Activated naive CD4-positive, alpha-beta T cell treated with anti-CD3 and anti-CD28 coated beads, Interleukin-2, amount 10 ng/mL, durations not matched to agents 7 days and 5 days (primary cell): ENCODE measurements around the gene SLC22A7.

Experiments used
- CTCF ChIA-PET: fragments of 350-600 bp; sonication (Branson Sonifier 250); formaldehyde crosslinking; loops from one replicate; lab custom pipeline; 2021; ENCODE audit warnings: antibody characterized with exemption; lab: Charles Lee
- DNase-seq: peaks from one replicate; pipeline ENCODE4 v3.0.0-alpha.2; 2020
- H3K27ac Mint-ChIP-seq: one replicate; pipeline ENCODE4 v1.8.0; 2021; ENCODE audit warnings: mild to moderate bottlenecking, moderate library complexity, mixed read lengths
- H3K27me3 Mint-ChIP-seq: one replicate; pipeline ENCODE4 v1.8.0; 2021; ENCODE audit warnings: mild to moderate bottlenecking, mixed read lengths
- H3K36me3 Mint-ChIP-seq: one replicate; pipeline ENCODE4 v1.8.0; 2021; ENCODE audit warnings: mixed read lengths
- H3K4me1 Mint-ChIP-seq: one replicate; pipeline ENCODE4 v1.8.0; 2021; ENCODE audit warnings: mixed read lengths
- H3K4me3 Mint-ChIP-seq: one replicate; pipeline ENCODE4 v1.8.0; 2021; ENCODE audit warnings: mild to moderate bottlenecking, moderate library complexity, mixed read lengths
- H3K9me3 Mint-ChIP-seq: one replicate; pipeline ENCODE4 v1.8.0; 2021; ENCODE audit warnings: mixed read lengths

Gene SLC22A7

GRCh38 chr6:43307451-43308100 is 9.5 kb downstream of the SLC22A7 start:
- CTCF ChIA-PET: interaction anchor here (0.6 to 2.7 kb wide), 12 partner anchors 10 to 200 kb away, joined by 3 to 22 read pairs (median 4); partner anchors contain the start of gene SLC22A7
- no peaks in the 10 kb centered on the region for H3K36me3 Mint-ChIP-seq
- H3K9me3 Mint-ChIP-seq: no peaks in the 10 kb centered on the region
- H3K4me1 Mint-ChIP-seq: peaks cover 13% of the 10 kb centered on the region
- peaks cover 47% of the 10 kb centered on the region for H3K27me3 Mint-ChIP-seq
- no peak for DNase-seq
- no peak overlapping the region for H3K27ac Mint-ChIP-seq
- no peak overlapping the region for H3K4me3 Mint-ChIP-seq

DNA sequence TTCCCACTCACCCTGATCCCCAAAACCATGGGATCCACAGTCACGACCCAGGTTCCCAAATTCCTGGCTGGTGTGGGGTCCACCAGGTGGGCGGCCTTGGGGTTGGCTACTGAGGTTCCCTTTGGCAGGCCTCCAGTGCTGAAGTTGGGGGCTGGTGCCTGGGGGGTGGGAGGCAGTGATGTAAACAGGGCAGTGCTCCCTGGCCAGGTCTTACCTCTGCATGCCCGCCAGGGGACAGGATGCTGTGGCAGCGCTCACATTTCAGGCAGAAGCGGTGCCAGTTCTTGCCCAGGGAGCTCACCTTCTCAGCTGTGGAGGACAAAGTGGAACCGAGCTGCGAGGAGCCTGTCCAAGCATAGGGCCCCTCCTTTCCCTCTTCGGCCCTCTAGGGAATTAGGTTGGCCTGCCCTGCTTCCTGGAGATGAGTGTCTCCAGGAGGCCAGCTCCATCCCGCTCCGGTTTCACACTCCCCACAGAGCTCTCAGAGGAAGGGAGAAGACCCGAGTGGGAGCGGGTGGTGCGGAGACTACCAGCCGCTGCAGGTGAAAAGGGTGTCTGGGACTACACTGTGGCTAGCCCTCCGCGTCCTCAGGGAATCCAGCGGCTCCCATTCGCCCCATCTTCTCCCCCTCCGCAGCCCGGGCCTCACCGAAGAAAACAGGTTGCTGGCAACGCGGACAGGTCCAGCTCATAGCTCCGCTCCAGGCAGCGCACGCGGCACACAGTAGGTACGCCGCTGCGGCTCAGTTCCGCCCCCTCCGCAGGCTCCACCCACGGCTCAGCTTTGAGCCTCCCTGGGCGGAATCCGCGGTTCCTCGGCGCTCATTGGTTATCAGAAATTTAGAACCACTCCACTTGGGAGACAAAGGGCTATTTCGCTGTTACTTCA is 10.3 kb downstream of the SLC22A7 start, which contains the start of gene CRIP3:
TSS of gene CRIP3 (minus strand) at position 726 of the 889 bp plus-strand sequence. CDS start at position 692, 34 bp downstream.
- H3K27ac Mint-ChIP-seq: no peak within 1 kb of the TSS
- H3K27me3 Mint-ChIP-seq: peaks cover 46% of the 10 kb centered on the region
- H3K4me1 Mint-ChIP-seq: peaks cover 13% of the 10 kb centered on the region
- H3K9me3 Mint-ChIP-seq: no peaks in the 10 kb centered on the region
- H3K4me3 Mint-ChIP-seq: peak within 1 kb of the TSS; percentile 67
- CTCF ChIA-PET: interaction anchor here (0.6 to 2.7 kb wide), 19 partner anchors 9 to 199 kb away, joined by 3 to 22 read pairs (median 4); partner anchors contain the start of genes ABCC10 and SLC22A7
- peak; percentile 72 for DNase-seq
- H3K36me3 Mint-ChIP-seq: no peaks in the 10 kb centered on the region

DNA sequence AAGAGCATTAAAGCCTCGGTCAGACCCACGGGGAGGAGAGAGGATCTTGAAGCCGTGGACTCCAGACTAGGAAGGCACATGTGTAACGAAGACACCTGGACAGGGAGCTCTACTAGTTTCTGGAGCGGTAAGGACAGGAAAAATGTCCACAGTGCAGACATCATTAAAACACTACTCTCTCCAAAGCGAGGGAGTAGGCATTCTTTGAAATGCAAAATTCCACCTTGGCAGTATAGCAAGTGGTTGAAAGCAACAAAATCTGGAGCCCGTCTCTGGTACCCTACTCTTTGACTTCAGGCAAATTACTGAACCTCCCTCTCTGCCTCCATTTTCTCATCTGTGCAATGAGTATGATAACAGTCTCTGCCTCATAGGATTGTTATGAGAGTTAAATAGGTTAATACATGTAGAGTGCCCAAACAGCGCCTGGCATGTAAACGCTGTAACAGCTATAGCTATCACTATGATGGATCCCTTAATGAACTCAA is 11.0 kb downstream of the SLC22A7 start:
- Mint-ChIP-seq H3K9me3 (no peaks in the 10 kb centered on the region), H3K4me3 (peak overlapping the region; percentile 67), H3K27me3 (peaks cover 44% of the 10 kb centered on the region), H3K4me1 (peaks cover 13% of the 10 kb centered on the region), H3K27ac (no peak overlapping the region), H3K36me3 (no peaks in the 10 kb centered on the region)
- no peak for DNase-seq
- CTCF ChIA-PET: interaction anchor here (0.7 to 2.7 kb wide), 15 partner anchors 9 to 198 kb away, joined by 3 to 22 read pairs (median 4); partner anchors contain the start of genes ABCC10 and SLC22A7

DNA sequence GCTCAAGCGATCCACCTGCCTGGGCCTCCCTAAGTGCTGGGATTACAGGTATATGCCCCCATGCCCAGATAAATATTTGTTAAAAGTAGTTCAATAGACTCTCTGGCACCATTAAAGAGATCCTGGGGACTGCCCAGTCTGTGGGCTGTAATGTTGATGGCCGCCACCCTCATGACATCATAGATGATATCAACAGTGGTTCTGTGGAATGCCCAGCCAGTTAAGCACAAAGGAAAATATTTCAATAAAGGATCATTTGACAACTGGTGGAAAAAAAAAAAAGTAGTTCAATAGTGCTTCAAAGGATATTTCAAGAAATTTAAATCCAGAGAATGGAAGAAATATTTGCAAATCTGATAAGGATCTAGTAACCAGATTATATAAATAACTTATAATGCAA is 12.1 kb downstream of the SLC22A7 start:
- peaks cover 44% of the 10 kb centered on the region for H3K27me3 Mint-ChIP-seq
- no peak overlapping the region for H3K4me3 Mint-ChIP-seq

GRCh38 chr6:43310624-43311023 is 12.6 kb downstream of the SLC22A7 start:
- no peak for DNase-seq
- Mint-ChIP-seq H3K4me3 (no peak overlapping the region), H3K36me3 (no peaks in the 10 kb centered on the region), H3K4me1 (peaks cover 13% of the 10 kb centered on the region), H3K9me3 (no peaks in the 10 kb centered on the region), H3K27ac (no peak overlapping the region), H3K27me3 (peaks cover 44% of the 10 kb centered on the region)
- CTCF ChIA-PET: no interaction called here

More for the DNA sequence above, 12.1 kb downstream of the SLC22A7 start:
- no peak for DNase-seq
- no peak overlapping the region for H3K27ac Mint-ChIP-seq
- H3K4me1 Mint-ChIP-seq: peaks cover 13% of the 10 kb centered on the region
- no peaks in the 10 kb centered on the region for H3K36me3 Mint-ChIP-seq
- CTCF ChIA-PET: interaction anchor here (2.1 to 2.6 kb wide), 2 partner anchors 41 to 197 kb away, joined by 4 to 11 read pairs; no protein-coding TSS in a partner anchor
- no peaks in the 10 kb centered on the region for H3K9me3 Mint-ChIP-seq

DNA sequence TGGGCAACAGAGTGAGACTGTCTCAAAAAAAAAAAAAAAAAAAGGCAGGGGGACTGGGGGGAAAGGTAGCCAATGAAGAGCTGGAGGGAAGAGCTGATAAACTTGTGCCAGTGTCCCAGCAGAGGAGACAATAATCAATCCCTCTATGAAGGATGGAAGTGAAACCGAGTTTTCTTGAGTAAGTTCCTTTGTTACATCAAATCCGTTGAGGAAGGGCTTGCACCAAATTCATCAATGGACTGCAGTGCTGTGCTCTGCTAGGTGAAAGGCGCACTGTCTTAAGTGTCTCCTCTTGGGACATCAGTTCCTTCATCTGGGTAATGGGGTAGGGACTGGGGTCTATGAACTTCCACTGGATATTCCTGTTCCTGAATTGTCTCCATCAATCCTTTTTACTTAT is 13.6 kb downstream of the SLC22A7 start:
- no peaks in the 10 kb centered on the region for H3K9me3 Mint-ChIP-seq
- peaks cover 41% of the 10 kb centered on the region for H3K27me3 Mint-ChIP-seq
- no peak for DNase-seq
- peaks cover 13% of the 10 kb centered on the region for H3K4me1 Mint-ChIP-seq
- no peak overlapping the region for H3K4me3 Mint-ChIP-seq
- CTCF ChIA-PET: no interaction called here
- H3K27ac Mint-ChIP-seq: no peak overlapping the region
- no peaks in the 10 kb centered on the region for H3K36me3 Mint-ChIP-seq

DNA sequence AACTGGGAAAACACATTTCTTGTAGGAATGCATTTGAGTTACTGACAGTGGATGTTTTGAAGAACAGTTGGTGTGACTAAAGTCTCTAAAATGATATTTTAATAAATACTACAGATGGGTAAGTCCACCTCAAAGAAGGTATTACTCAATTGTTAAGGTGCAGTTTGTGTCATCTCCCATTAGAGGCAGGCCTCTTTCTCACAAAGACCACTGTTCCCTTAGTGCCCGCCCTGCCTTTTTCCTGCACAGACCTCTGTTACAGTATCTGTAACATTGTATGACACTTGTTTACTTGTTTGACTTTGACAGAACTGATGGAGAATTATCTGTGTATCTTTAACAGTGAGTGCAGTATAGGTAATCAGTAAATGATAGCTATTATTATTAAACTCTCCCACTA is 15.8 kb downstream of the SLC22A7 start:
- Mint-ChIP-seq H3K4me3 (no peak overlapping the region), H3K27ac (no peak overlapping the region), H3K9me3 (no peaks in the 10 kb centered on the region), H3K4me1 (peaks cover 6% of the 10 kb centered on the region), H3K36me3 (no peaks in the 10 kb centered on the region), H3K27me3 (peaks cover 21% of the 10 kb centered on the region)
- no peak for DNase-seq
- CTCF ChIA-PET: no interaction called here

DNA sequence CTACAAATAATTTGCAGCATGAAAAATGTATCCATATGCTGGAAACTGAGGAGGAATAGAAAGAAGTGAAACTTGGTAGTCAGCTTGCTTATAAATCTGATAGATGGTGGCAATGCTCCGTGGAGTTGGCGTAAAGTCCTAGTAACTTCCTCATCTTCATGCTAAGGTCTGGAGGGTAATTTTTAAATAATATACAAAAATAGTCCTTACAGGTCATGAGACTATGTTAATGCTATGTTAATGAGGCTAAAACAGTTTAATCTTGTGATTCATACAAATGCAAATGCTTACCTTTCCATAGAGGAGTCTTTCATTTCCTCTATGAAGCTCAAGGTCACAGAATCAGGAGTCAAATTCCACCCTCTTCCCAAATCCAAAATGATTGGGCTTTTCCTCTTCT is 20.0 kb downstream of the SLC22A7 start:
- Mint-ChIP-seq H3K36me3 (no peaks in the 10 kb centered on the region), H3K9me3 (no peaks in the 10 kb centered on the region), H3K4me1 (no peaks in the 10 kb centered on the region), H3K4me3 (no peak overlapping the region), H3K27ac (no peak overlapping the region), H3K27me3 (peaks cover 4% of the 10 kb centered on the region)
- CTCF ChIA-PET: interaction anchor here (0.8 to 2.3 kb wide), 3 partner anchors 10 to 44 kb away, joined by 3 to 7 read pairs (median 4); partner anchors contain the start of gene CRIP3
- DNase-seq: no peak

GRCh38 chr6:43325876-43326275 is 27.8 kb downstream of the SLC22A7 start:
- no peak for DNase-seq
- CTCF ChIA-PET: no interaction called here
- Mint-ChIP-seq H3K27me3 (no peaks in the 10 kb centered on the region), H3K4me1 (no peaks in the 10 kb centered on the region), H3K9me3 (no peaks in the 10 kb centered on the region), H3K36me3 (no peaks in the 10 kb centered on the region), H3K27ac (no peak overlapping the region), H3K4me3 (no peak overlapping the region)

DNA sequence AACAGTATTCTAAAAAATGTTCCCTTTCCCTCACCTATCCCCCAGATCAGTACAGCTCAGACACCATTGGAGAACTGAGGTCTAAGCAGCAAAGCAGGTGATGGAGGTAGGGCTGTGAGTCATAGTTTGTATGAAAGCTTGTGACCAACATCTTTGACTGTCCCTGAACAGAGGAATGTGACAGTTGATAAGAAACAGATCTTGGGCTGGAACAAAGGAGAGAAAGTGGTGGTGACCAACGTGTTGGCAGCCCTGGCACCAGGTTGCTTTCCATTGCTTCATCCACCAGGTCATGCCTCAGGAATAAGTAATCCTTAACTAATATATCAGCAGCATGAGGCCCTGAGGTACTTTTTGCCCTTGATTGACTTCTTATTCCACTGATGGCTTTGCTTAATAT is 30.5 kb downstream of the SLC22A7 start:
- DNase-seq: no peak
- CTCF ChIA-PET: interaction anchor here (0.6 kb wide), 1 partner anchor 182 kb away, joined by 3 read pairs; the partner anchor contains the start of gene LRRC73
- no peak overlapping the region for H3K27ac Mint-ChIP-seq
- no peak overlapping the region for H3K4me3 Mint-ChIP-seq
- no peaks in the 10 kb centered on the region for H3K27me3 Mint-ChIP-seq
- peaks cover 11% of the 10 kb centered on the region for H3K4me1 Mint-ChIP-seq
- H3K9me3 Mint-ChIP-seq: no peaks in the 10 kb centered on the region
- H3K36me3 Mint-ChIP-seq: no peaks in the 10 kb centered on the region

DNA sequence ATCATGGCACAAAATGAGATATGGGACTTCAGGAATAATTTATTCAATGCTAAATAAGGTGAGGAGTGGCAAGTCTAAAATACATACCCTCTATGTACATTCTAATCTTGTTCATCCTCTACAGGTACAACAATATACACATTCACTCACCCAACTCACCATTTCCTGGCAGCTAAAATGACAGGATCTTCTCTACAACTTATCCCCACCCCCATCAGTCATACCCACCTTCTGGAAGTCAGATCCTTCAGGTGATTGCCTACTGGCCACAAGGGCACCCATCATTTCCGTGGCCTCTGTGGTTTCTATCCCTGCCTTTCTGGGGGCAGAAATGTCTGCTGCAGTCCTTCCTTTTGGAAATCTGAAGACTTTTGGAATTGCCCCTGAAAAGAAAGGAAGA is 33.4 kb downstream of the SLC22A7 start:
- peaks cover 11% of the 10 kb centered on the region for H3K4me1 Mint-ChIP-seq
- no peak overlapping the region for H3K4me3 Mint-ChIP-seq
- H3K27ac Mint-ChIP-seq: no peak overlapping the region
- H3K9me3 Mint-ChIP-seq: no peaks in the 10 kb centered on the region
- H3K36me3 Mint-ChIP-seq: no peaks in the 10 kb centered on the region
- no peaks in the 10 kb centered on the region for H3K27me3 Mint-ChIP-seq
- no peak for DNase-seq
- CTCF ChIA-PET: no interaction called here

GRCh38 chr6:43331891-43332290 is 33.8 kb downstream of the SLC22A7 start:
- H3K36me3 Mint-ChIP-seq: no peaks in the 10 kb centered on the region
- H3K27me3 Mint-ChIP-seq: no peaks in the 10 kb centered on the region
- no peak overlapping the region for H3K27ac Mint-ChIP-seq
- H3K4me3 Mint-ChIP-seq: no peak overlapping the region
- CTCF ChIA-PET: no interaction called here
- H3K4me1 Mint-ChIP-seq: peaks cover 11% of the 10 kb centered on the region
- no peak for DNase-seq
- H3K9me3 Mint-ChIP-seq: no peaks in the 10 kb centered on the region

GRCh38 chr6:43334466-43335095 is 36.5 kb downstream of the SLC22A7 start:
- CTCF ChIA-PET: interaction anchor here (0.7 to 1.4 kb wide), 5 partner anchors 12 to 172 kb away, joined by 3 to 4 read pairs (median 3); no protein-coding TSS in a partner anchor
- Mint-ChIP-seq H3K36me3 (peaks cover 14% of the 10 kb centered on the region), H3K4me3 (no peak overlapping the region), H3K4me1 (peaks cover 18% of the 10 kb centered on the region), H3K27me3 (no peaks in the 10 kb centered on the region), H3K27ac (no peak overlapping the region), H3K9me3 (no peaks in the 10 kb centered on the region)
- DNase-seq: no peak
